ENCODE data around the gene MCM10. TPM values are rescaled to one million over a fixed set of nuclear protein-coding genes. Genes with fewer than 3 reads are reported as not detected.

The MCM10 gene
- total RNA-seq, 1 experiment from 2014 or later = 22.8 TPM

GRCh38 chr10:13173616-13174015, 12.3 kb downstream of the MCM10 start:
- ATAC-seq = no peak

GRCh38 chr10:13180788-13181187, 19.4 kb downstream of the MCM10 start:
- in situ Hi-C loops (cut with HindIII; ENCODE audit: low pct_unique_long_range_greater_than_20kb, low sequenced_read_pairs) (no loop called here), intact Hi-C loops (cut with micrococcal nuclease; ENCODE audit: unreplicated experiment) (no loop called here)
- DNase-seq (ENCODE audit: low read depth, low spot score) (no peak), ATAC-seq (no peak)
- Histone ChIP-seq H3K27ac (ENCODE audit: low read length) (no peak overlapping the region), H3K4me3 (ENCODE audit: low read depth in 2 of 2, low read length in 2 of 2) (no peak overlapping the region), H3K4me1 (ENCODE audit: control insufficient read depth, insufficient read depth, low read length) (no peaks in the 10 kb centered on the region), H3K36me3 (ENCODE audit: control insufficient read depth, insufficient read depth, low read length) (peaks cover 6% of the 10 kb centered on the region), H3K9me3 (ENCODE audit: control insufficient read depth, insufficient read depth, low read depth, low read length) (no peaks in the 10 kb centered on the region), H3K27me3 (ENCODE audit: control insufficient read depth, insufficient read depth, low read length) (no peaks in the 10 kb centered on the region)
- no TSS peak for BruUV-seq (replicated peaks)
- TF ChIP-seq REST (IDR thresholded peaks at IDR 0.05; ENCODE audit: insufficient read depth in 1 of 2, low read depth in 2 of 2, low read length in 1 of 2) = no peak
- no peak for TF ChIP-seq SIN3A (IDR thresholded peaks at IDR 0.05; ENCODE audit: borderline replicate concordance, insufficient read depth, low read depth, low read length)
- TF ChIP-seq POLR2AphosphoS5 (IDR thresholded peaks at IDR 0.05; ENCODE audit: low read depth, low read length) = no peak
- no peak for TF ChIP-seq TCF7L2 (IDR thresholded peaks at IDR 0.05; ENCODE audit: low read depth, low read length)
- no peak for TF ChIP-seq CTCF (IDR thresholded peaks at IDR 0.05)
- CTCF ChIA-PET = no interaction called here
- POLR2A ChIA-PET = no interaction called here

More at GRCh38 chr10:13173616-13174015, 12.3 kb downstream of the MCM10 start:
- Histone ChIP-seq H3K9me3 (ENCODE audit: control insufficient read depth, insufficient read depth, low read depth, low read length) (no peaks in the 10 kb centered on the region), H3K27me3 (ENCODE audit: control insufficient read depth, insufficient read depth, low read length) (no peaks in the 10 kb centered on the region), H3K4me1 (ENCODE audit: control insufficient read depth, insufficient read depth, low read length) (no peaks in the 10 kb centered on the region), H3K36me3 (ENCODE audit: control insufficient read depth, insufficient read depth, low read length) (peaks cover 10% of the 10 kb centered on the region), H3K4me3 (ENCODE audit: low read depth in 2 of 2, low read length in 2 of 2) (no peak overlapping the region), H3K27ac (ENCODE audit: low read length) (no peak overlapping the region)
- in situ Hi-C loops (cut with HindIII; ENCODE audit: low pct_unique_long_range_greater_than_20kb, low sequenced_read_pairs) = no loop called here
- TF ChIP-seq CTCF (IDR thresholded peaks at IDR 0.05) = no peak
- TF ChIP-seq POLR2AphosphoS5 (IDR thresholded peaks at IDR 0.05; ENCODE audit: low read depth, low read length) = no peak
- TF ChIP-seq SIN3A (IDR thresholded peaks at IDR 0.05; ENCODE audit: borderline replicate concordance, insufficient read depth, low read depth, low read length) = no peak
- no peak for TF ChIP-seq REST (IDR thresholded peaks at IDR 0.05; ENCODE audit: insufficient read depth in 1 of 2, low read depth in 2 of 2, low read length in 1 of 2)
- TF ChIP-seq TCF7L2 (IDR thresholded peaks at IDR 0.05; ENCODE audit: low read depth, low read length) = no peak
- intact Hi-C loops (cut with micrococcal nuclease; ENCODE audit: unreplicated experiment) = no loop called here
- POLR2A ChIA-PET = no interaction called here
- no peak for DNase-seq (ENCODE audit: low read depth, low spot score)
- CTCF ChIA-PET = no interaction called here
- no TSS peak for BruUV-seq (replicated peaks)

All from Panc1 (cell line).